Right atrium auricular region (tissue), 2 donors: ENCODE data around the gene TBC1D10A. TPM values are rescaled to one million over a fixed set of nuclear protein-coding genes. Genes with fewer than 3 reads are reported as not detected.

Source experiments
- DNase-seq: peaks from one replicate; pipeline ENCODE4 v3.0.0-alpha.2; 2019; ENCODE audit warnings: low spot score
- H3K27ac ChIP-seq, 2 donors: fragments of 200-600 bp; sonication (generic); 1 replicate in 1 of 2; 2 replicates in 1 of 2; pipeline ENCODE4 v1.5.1; 2016 to 2019
- H3K27me3 ChIP-seq, 2 donors: fragments of 200-600 bp; sonication (generic); one replicate each; pipeline versions ENCODE4 v1.5.1 to v1.6.0; 2017 to 2019
- H3K36me3 ChIP-seq: fragments of 200-600 bp; sonication (generic); one replicate; pipeline ENCODE4 v1.5.1; 2016
- H3K4me1 ChIP-seq, 2 donors: fragments of 200-600 bp; sonication (generic); one replicate each; pipeline versions ENCODE4 v1.5.1 to v1.6.0; 2017 to 2019
- H3K4me3 ChIP-seq, 2 donors: fragments of 200-600 bp; sonication (generic); 1 replicate in 1 of 2; 2 replicates in 1 of 2; pipeline ENCODE4 v1.5.1; 2017 to 2019; ENCODE audit warnings: mild to moderate bottlenecking in 1 of 2, moderate library complexity in 1 of 2
- H3K9me3 ChIP-seq, 2 donors: fragments of 200-600 bp; sonication (generic); one replicate each; pipeline ENCODE4 v1.5.1; 2019
- total RNA-seq, 2 donors: library from RNA; depleted of rRNA; stranded (reverse); fragments of >200 nt; gene quantifications; one replicate each; pipeline ENCODE4 v1.1.0, GENCODE V29; 2016
- TF ChIP-seq, protein P1 (sequence below), 2 donors: fragments of 200-600 bp; sonication (generic); IDR thresholded peaks; one replicate each; pipeline ENCODE4 v1.5.1; 2019; ENCODE audit warnings: antibody characterized with exemption in 2 of 2

TBC1D10A gene
- total RNA-seq, 2 donors from 2014 or later, result 5.9 to 9.3 TPM

DNA sequence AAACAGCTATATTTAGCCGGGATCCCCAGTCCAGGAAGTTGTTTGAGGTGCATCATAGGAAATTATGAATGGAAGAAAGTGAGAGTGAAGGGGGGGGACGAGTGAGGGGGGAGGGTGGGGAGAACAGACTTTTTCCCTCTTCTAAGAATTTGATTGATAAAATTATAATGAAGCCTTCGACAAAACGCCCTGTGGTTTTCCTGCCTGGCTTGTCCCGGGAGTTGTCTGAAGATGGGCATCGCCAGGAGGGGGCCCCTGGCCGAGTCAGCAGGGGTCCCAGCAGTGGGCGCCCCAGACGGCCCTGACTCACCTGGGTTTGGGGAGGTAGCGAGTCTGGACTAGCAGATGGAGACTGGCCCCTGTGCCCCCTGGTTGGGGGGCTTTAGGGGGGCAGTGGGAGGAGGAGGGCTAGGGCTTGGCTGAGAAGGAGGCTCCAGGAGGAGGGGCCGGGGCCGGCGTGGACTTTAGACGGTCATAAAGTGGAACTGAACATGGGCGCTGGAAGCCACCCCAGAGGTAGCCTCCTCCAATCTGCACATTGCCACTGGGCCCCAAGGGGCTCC lies 79.8 kb downstream of the TBC1D10A start:
- Histone ChIP-seq H3K36me3 (no peaks in the 10 kb centered on the region), H3K27me3 (peaks cover 0 to 4% of the 10 kb centered on the region in 2 donors), H3K27ac (no peak overlapping the region), H3K9me3 (no peaks in the 10 kb centered on the region), H3K4me1 (peaks cover 0 to 29% of the 10 kb centered on the region in 2 donors), H3K4me3 (peak overlapping the region; percentile 33 to 48)
- TF ChIP-seq, protein P1, sequence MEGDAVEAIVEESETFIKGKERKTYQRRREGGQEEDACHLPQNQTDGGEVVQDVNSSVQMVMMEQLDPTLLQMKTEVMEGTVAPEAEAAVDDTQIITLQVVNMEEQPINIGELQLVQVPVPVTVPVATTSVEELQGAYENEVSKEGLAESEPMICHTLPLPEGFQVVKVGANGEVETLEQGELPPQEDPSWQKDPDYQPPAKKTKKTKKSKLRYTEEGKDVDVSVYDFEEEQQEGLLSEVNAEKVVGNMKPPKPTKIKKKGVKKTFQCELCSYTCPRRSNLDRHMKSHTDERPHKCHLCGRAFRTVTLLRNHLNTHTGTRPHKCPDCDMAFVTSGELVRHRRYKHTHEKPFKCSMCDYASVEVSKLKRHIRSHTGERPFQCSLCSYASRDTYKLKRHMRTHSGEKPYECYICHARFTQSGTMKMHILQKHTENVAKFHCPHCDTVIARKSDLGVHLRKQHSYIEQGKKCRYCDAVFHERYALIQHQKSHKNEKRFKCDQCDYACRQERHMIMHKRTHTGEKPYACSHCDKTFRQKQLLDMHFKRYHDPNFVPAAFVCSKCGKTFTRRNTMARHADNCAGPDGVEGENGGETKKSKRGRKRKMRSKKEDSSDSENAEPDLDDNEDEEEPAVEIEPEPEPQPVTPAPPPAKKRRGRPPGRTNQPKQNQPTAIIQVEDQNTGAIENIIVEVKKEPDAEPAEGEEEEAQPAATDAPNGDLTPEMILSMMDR (IDR thresholded peaks at IDR 0.05), result no peak
- DNase-seq, result no peak

DNA sequence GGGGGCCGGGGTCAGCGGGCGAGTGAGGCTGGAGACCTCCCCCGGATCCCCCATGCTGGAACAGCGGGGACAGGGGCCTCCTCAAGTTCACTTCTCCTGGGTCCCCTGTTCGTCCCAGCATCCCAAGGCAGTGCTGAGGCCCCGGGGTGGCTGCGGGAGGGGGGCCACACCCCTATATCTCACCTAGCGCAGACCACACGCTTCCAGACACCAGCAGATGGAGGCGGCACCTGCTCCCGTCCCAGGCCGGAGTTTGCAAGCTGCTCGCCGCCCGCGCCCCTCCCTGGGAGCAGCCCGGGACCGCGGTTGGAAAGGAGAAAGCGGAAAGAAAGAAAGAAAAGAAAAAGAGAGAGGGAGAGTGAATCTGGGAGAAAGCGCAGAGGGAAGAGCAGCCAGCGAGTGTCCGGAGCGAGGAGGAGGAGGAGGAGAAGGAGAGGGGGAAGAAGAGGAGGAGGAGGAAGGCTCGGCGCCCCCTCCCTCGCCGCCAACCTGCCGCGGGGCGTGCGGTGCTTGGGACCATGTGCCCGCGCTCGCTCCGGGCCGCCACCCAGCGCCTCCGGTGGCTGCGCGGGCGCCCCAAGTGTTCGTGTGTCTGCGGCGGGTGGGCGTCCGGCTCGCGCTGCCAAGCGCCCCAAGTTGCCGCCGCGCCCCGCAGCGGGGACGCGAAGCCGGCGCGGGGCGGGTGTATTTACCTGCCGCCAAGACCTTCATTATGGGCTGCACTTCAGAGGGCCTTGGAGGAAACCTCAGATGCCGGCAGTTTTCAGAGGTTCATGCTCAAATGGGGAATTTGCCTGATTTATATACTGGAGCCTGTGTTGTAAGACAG lies 80.5 kb downstream of the TBC1D10A start, which contains the start of gene LIF:
Gene LIF, minus strand, starts transcription at position 775 of the 829 bp plus-strand sequence. Its CDS starts 64 bp downstream, at position 711.
- peaks cover 0 to 4% of the 10 kb centered on the region in 2 donors for H3K27me3 ChIP-seq
- H3K9me3 ChIP-seq, result no peaks in the 10 kb centered on the region
- peak within 1 kb of the TSS; percentile 33 to 48 for H3K4me3 ChIP-seq
- TF ChIP-seq, protein P1 (IDR thresholded peaks at IDR 0.05), result peak in 1 of 2 donors; percentile 24
- H3K36me3 ChIP-seq, result no peaks in the 10 kb centered on the region
- peaks cover 0 to 32% of the 10 kb centered on the region in 2 donors for H3K4me1 ChIP-seq
- peak within 1 kb of the TSS in 1 of 2 donors; percentile 45 for H3K27ac ChIP-seq
- DNase-seq, result no peak

DNA sequence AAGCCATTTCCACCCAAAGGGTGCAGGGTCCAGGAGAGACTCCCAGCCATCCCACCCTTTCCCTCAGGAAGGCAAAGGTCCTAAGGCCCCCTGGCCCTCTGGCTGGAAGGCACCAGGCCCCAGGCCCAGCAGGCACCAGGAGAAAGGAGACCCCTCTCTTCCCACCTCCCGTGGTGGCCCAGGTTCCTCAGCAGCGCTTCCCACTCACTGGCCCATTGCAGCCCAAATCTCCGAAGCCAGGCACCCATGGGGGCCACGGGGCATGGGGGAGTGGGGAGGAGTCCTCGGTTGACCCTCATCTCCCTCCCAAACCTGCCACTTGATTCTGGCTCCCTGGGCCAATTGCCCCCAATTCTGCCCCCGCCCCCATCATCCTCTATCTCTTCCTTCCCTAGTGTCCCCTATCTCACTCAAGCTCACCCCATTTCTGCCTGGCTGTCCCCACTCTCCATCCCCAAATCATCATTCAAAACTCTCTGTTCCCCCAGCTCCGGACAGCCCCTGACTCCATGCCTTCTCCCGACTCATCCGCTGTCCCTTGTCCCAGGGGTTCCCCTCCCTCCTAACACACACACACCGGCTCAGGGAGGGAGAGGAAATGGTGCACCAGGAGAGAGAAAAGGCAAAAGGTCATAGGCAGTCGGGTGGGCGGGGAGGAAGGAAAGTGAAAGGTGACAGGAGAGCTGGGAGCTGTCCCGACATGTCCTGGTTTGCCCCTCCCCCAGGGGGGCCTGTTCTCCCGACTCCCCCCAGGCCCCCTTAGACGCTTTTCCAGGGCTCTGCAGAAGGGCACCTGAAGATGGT lies 81.4 kb downstream of the TBC1D10A start:
- Histone ChIP-seq H3K27me3 (peaks cover 0 to 4% of the 10 kb centered on the region in 2 donors), H3K4me3 (peak overlapping the region; percentile 33 to 48), H3K36me3 (no peaks in the 10 kb centered on the region), H3K27ac (peak overlapping the region in 1 of 2 donors; percentile 45), H3K9me3 (no peaks in the 10 kb centered on the region), H3K4me1 (peaks cover 0 to 32% of the 10 kb centered on the region in 2 donors)
- TF ChIP-seq, protein P1 (IDR thresholded peaks at IDR 0.05), result no peak
- no peak for DNase-seq

DNA sequence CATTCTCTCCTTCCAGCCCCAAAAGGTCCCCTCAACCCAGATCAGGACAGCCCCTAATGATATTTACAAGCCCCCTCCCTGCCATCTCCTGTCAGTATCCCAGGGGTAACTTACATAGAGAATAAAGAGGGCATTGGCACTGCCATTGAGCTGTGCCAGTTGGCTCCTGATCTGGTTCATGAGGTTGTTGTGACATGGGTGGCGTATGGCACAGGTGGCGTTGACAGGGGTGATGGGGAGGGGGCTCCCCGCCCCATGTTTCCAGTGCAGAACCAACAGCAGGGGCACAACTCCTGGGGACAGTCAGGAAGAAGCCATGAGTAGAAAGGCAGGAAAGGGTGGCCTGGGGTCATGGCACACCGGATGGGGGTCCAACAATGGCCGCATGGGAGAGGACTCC lies 82.1 kb downstream of the TBC1D10A start:
- H3K4me3 ChIP-seq, result no peak overlapping the region
- no peaks in the 10 kb centered on the region for H3K9me3 ChIP-seq
- H3K4me1 ChIP-seq, result peaks cover 0 to 31% of the 10 kb centered on the region in 2 donors
- no peak for DNase-seq
- H3K27ac ChIP-seq, result no peak overlapping the region
- H3K36me3 ChIP-seq, result no peaks in the 10 kb centered on the region
- TF ChIP-seq, protein P1 (IDR thresholded peaks at IDR 0.05), result no peak
- H3K27me3 ChIP-seq, result peaks cover 0 to 4% of the 10 kb centered on the region in 2 donors

DNA sequence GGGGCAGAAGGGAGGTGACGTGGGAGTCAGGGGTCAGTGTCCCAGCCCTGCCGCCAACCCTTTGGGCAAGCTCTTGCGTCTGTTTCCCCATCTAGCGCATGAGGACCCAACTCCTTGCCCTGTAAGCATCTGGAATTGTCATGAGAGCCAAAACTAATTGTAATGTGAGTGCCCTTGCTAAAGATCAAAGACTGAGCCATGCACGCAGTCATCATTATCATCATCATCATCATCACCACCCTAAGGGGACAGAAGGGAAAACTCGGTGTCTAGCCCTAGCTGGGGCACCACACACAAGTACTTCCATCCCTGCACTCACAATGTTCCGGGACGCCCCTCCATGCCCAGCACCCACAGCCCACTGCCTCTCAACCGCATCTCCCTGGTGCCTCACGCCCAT lies 82.7 kb downstream of the TBC1D10A start:
- no peak overlapping the region for H3K27ac ChIP-seq
- peaks cover 0 to 25% of the 10 kb centered on the region in 2 donors for H3K4me1 ChIP-seq
- TF ChIP-seq, protein P1 (IDR thresholded peaks at IDR 0.05), result no peak
- no peak for DNase-seq
- no peaks in the 10 kb centered on the region for H3K36me3 ChIP-seq
- H3K4me3 ChIP-seq, result no peak overlapping the region
- peaks cover 0 to 4% of the 10 kb centered on the region in 2 donors for H3K27me3 ChIP-seq
- H3K9me3 ChIP-seq, result no peaks in the 10 kb centered on the region
